NCI-H1694 (cell line): ENCODE data around the gene GJB4.
"Not testable (repeated sequence)": the region's sequence is repeated elsewhere in the genome, so short reads cannot be mapped to it uniquely, and the experiment has no call there.

ENCODE experiments used
- DNase-seq: peaks from one replicate; lab custom pipeline; 2025; lab: John Stamatoyannopoulos, UW

GJB4 gene

GRCh38 chr1:34759503-34760357 is at the start of gene GJB4:
TSS of gene GJB4 (plus strand) at chr1:34759740. CDS start at chr1:34761255, 1,515 bp downstream.
- DNase-seq, result no peak

DNA sequence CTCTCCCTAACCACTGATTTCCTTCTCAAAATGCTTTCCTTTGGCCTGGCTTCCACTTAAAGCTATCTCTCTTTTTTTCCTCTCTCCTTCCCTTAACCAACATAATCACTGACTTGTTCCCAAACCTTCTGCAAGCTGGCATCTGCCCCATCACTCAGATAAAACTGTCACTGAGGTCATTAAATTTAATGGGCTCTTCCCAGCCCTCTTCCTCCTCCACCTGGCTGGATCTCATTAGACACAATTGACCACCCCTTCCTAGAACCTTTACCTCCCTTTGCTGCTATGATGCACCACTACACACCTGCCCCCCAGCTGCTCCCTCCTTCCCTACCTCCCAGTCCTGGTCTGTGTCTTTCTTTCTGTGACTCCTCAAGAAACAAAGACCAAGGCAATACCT is 48.7 kb upstream of the GJB4 start:
- no peak for DNase-seq

DNA sequence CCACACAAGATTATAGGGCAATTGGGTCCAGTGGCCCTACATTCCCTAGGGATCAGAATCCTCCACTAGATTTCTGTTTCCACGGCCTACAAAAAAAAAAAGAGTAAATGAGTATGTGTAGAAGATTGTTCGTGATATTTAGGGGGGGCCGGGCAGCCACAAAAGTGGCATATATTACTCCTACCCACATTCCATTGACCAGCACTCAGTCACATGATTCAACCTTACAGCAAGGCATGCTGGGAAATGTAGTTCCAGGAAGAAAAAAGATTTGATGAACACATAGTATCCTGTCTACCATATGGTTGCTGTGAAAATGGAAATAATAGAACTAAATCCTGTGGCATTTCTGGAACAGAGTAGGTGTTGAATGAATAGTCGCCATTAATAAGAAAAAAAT is 48.1 kb upstream of the GJB4 start:
- no peak for DNase-seq

DNA sequence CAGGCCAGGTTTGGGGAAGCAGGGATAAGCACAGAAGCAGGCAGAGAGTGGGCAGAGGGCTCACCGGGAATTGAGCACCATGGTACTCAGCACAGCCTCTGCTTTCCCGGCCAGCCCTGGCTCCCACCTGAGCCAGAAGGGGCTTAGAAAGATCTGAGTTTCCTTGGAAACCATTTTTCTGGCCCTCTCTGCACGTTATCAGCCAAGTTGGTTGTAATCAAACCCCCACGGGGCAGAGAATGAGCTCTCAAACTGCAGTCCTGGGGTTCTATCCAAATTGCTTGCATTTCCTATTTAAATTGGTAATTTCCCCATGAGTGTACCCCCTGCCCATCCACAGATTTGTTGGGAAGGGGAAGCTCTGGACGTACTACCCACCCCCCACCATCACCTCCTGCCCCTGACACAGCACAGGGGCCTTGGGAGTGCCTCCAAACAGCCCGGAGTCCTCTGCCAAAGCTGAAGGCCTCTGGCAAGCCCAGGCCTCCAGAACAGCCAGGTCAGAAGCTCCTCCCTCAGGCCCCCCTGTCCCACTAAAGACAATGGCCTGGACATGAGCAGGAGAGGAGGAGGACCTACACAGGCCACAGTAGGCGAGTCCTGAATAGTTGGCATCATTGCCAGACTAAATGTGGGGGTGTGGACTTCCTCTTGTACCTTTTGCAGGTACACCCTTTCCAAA is 47.4 kb upstream of the GJB4 start:
- no peak for DNase-seq

GRCh38 chr1:34713443-34713842 is 46.1 kb upstream of the GJB4 start:
- DNase-seq, result no peak

DNA sequence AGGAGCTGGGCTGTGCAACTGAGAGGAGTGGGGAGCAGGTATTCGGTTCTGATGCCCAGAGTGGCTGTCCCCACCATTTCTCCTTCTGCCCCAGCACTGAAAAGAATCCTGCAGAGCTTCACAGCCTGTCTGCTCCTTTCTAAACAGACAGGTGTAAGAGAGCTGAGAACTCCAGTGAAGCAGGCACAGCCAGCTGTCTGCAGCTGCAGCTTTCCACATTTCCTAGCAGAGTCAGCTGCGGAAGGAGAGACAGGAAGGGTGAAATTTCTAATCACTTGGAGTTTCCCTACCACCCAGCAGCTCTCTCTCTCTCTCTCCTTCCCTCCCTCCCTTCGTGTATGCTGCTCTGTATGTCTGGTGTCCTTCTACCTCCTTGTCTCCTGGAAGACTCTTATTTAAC is 45.2 kb upstream of the GJB4 start:
- no peak for DNase-seq

- DNase-seq, result no peak
Observed at GRCh38 chr1:34715139-34715538, 44.4 kb upstream of the GJB4 start.

GRCh38 chr1:34721241-34721640 is 38.3 kb upstream of the GJB4 start:
- no peak for DNase-seq

DNA sequence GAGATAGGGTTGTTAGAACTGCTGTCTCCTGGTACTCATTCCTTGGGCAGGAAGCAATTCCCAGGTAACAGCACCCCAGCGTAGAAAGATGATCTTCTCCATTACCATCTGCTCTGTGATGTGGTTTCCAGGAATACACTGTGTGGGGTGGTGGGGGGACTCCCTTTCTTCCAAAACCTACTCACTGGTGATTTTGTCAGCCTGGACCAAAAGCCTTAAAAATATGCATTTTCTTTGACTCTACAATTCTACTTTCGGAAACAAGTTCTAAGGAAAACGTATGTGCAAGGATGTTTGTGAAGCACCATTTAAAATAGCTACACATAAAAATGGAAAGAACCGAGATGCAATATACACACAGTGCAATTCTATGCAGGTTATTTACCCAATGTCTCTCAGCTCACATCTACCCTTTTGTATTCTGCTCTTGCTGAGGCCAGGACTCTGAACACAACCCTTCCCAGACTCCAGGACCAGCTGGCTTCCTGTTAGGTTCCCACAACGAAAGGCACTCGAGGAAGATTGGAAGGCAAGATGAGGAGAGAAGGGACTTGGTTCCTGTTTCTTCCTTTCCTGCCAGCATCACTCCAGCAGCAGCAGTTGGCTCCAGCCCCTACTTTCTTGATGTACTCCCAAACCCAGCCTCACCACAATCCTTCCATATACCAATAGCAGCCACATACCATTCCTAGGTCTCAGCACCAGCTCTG is 37.7 kb upstream of the GJB4 start:
- DNase-seq, result no peak

- DNase-seq, result no peak
Observed at GRCh38 chr1:34726861-34727260, 32.7 kb upstream of the GJB4 start.

GRCh38 chr1:34730485-34730884 is 29.1 kb upstream of the GJB4 start:
- DNase-seq, result no peak

GRCh38 chr1:34732831-34733230 is 26.7 kb upstream of the GJB4 start:
- DNase-seq, result not testable (repeated sequence)

DNA sequence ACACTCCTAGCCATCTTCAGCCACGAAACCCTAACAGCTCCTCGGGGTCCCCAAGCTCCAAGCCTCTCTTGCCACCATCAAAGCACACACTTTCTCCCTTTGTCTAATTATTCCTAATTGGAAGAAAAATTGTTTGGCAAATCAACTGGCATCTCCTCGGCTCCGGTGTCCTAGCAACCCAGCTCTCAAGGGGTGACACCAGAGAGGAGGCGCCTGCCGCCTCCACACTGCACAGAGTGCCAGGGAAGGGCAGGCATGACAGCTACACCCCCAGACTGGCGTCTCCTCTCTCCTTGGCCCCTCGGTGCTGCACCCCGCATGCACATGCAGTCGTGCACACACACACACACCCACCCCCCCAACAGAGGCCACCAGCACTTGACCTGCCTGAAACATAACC is 22.8 kb upstream of the GJB4 start:
- no peak for DNase-seq

- not testable (repeated sequence) for DNase-seq
Observed at GRCh38 chr1:34737236-34737635, 22.3 kb upstream of the GJB4 start.

DNA sequence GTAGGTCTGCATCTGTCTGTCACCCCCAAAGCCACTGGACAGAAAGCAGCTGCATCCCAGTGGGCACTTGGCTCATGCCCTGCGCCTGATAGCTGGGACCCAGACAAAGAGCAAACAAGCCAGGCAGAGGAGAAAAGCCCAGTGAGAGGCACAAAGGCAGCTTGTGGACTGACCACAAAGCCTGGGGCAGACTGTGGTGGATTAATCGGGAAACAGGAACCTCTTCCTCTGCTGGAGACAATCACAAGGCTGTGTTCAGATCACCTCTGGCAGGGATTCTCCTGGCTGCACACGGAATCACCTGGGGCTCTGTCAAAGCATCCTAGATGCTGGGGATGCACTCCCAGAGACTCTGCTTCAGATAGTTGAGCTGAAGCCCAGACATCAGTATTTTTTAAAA is 19.9 kb upstream of the GJB4 start:
- no peak for DNase-seq

DNA sequence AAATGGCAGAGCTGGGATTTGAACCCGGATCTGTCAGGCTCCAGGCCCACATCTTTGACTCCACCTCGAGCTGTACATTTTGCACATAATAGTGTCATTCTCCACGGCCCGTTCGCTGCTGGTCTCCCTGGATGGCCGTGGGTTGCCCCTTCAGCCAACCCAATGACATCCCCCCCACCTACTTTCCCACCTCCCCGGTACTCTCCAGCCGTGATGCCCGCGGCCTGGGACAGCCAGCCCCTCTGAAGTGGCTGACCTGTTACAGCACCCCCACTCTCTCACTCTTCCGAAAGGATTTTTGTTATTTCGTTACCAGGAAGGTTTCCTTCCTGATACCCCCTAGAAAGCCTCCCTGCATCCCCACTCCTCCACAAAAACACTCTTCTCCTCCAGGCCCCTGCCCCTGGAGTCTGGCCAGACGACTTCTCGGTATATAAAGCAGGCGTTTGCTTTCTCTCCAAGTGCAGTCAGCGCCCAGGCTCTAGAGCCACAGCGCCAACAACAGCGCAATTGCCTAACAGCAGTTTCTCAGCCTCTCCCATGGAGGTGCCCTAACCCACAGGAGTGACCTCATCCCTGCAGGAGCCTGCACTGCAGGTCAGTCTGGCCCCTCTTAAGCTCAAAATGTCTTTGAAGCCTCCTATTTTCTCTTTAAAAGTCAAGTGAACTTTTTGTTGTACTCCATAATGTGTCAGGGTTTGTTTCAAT is 19.2 kb upstream of the GJB4 start:
- DNase-seq, result no peak

DNA sequence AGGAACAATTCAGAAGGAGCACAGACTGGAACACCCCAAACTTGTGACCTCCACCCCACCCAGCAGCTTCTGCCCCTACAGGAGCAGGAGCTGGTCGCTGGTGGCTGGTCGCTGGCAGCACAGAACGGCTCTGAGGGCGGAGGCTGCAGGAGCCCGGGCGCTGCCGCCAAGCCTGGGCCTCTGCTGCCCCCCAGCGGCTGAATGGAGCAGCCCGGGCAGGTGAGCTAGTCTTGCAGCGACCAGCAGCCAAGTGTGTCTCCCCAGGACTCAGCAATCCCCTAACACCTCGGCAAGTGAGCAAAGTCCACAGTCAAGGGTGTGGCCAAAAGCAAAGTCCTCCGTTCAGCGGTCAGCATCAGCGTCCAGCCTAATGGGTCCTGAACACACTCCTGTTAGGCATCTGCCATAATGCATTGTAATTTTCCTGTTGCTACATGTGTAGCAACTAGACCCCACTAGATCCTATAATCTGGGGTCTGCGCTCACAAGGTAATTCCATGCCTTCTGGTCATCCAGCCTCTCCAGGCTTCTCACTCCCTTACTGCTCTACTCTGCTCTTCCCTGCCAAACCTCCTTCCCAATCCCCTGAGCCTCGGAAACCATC is 16.8 kb upstream of the GJB4 start:
- peak; percentile 29 for DNase-seq

DNA sequence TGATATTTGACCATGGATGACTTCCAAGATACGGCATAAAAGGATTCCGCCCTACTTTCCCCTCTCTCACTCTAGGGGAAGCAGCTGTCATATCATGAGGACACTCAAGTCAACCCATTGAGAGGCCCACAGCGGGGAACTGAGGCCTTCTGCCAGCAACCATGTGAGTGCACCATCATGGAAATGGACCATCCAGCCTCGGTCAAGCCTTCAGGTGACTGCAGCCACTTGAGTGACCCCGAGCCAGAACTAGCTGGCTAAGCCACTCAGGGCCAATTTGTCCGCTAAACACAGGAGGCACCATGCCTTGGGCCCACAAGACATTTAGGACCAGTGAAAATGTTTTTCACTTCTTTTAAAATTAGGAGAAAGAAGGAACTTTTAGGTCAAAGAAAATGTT is 15.8 kb upstream of the GJB4 start:
- DNase-seq, result no peak

DNA sequence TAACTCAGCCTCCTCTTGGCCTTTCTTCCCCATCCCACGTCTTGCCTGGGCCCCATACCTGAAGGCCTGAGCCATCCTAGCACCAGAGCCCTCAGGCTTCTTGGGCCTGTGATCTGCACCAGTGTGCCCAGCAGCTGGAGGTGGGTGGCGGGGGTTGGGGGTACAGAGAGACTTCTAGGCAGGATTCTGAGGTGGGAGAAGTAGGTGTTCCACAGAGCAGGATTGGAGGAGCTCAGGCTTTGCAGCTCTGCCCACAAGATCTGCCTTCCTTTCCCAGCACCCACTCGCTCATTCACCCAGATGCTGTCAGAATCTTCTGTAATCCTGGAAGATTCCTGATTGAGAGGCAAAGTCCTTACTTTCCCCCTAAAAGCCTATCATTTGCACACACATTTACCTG is 14.7 kb upstream of the GJB4 start:
- DNase-seq, result no peak

DNA sequence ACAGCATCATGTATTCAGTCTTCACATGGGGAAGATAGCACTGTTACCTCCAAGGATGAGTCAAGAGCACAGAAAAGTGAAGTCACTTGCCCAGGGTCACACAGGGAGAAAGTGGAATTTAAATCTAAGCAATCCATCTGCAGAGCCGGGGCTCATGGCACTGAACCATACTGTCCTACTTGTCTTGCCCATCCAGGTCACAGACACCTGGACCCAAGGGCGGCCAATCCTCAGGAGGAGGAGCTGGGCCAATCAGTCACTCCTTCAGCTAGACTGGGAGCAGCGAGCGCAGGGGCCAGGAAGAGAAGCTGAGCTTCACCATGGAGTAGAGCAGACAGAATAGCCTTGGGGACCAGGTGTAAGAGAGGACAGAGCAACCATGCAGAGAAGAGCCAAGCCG is 13.9 kb upstream of the GJB4 start:
- DNase-seq, result no peak

DNA sequence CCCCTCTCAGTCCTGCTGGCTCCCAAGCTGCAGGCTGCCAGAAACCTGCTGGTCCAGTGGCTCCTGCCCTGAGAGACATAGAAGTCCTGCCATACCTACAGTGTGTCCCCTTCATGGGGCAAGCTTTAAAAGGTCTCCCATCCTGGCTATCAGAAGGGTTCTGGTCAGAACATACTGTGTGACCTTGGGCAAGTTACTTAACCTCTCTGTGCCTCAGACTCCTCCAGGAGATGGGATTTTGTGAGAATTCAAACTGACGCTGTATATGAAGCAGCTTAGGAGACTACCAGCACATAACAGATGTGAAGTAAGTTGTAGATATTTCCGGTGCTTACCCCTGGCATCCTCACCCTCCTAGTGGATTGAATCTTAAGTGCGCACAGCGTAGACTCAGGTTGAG is 13.4 kb upstream of the GJB4 start:
- DNase-seq, result no peak
